ENCODE results near the gene TESPA1. TPM values are rescaled to one million over a fixed set of nuclear protein-coding genes. Genes with fewer than 3 reads are reported as not detected.

The TESPA1 gene
- total and polyA plus RNA-seq, 12 donors, result 0.14 to 1.4 (median 0.59) TPM

DNA sequence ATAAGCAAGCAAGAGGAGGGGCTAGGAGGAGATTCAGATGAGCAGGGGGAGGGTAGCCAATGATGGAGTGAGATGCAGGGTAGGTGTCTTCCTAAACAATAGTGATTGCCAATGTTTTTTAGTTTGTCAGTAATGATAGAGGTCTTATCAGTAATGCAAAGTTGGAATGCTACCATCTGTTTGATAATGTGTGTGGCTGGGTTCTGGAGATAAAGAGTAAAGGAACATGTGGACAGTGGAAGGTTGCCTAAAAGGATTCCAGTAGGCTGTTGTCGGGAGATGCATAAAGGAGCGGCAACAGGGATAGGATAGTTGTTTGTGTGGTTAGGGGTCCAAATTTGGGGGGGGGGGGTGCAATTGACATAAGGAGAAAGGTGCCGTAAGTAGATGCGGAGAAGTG is 52.5 kb downstream of the TESPA1 start:
- H3K9me3 ChIP-seq, result peaks cover 0 to 26% (median 6%) of the 10 kb centered on the region in 11 donors
- no peak for DNase-seq
- no peaks in the 10 kb centered on the region for H3K36me3 ChIP-seq
- TF ChIP-seq, protein P1, sequence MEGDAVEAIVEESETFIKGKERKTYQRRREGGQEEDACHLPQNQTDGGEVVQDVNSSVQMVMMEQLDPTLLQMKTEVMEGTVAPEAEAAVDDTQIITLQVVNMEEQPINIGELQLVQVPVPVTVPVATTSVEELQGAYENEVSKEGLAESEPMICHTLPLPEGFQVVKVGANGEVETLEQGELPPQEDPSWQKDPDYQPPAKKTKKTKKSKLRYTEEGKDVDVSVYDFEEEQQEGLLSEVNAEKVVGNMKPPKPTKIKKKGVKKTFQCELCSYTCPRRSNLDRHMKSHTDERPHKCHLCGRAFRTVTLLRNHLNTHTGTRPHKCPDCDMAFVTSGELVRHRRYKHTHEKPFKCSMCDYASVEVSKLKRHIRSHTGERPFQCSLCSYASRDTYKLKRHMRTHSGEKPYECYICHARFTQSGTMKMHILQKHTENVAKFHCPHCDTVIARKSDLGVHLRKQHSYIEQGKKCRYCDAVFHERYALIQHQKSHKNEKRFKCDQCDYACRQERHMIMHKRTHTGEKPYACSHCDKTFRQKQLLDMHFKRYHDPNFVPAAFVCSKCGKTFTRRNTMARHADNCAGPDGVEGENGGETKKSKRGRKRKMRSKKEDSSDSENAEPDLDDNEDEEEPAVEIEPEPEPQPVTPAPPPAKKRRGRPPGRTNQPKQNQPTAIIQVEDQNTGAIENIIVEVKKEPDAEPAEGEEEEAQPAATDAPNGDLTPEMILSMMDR (IDR thresholded peaks at IDR 0.05), result no peak
- peaks cover 0 to 44% (median 0%) of the 10 kb centered on the region in 9 donors for H3K4me1 ChIP-seq
- no peak overlapping the region for H3K4me3 ChIP-seq
- 91 to 93% methylated on average over 4 of the region's 4 CpGs for WGBS, 2 donors
- no peak overlapping the region for H3K27ac ChIP-seq
- no peaks in the 10 kb centered on the region for H3K27me3 ChIP-seq
- intact Hi-C loops (cut with DNase I), result no loop called here
- no peak for ATAC-seq

DNA sequence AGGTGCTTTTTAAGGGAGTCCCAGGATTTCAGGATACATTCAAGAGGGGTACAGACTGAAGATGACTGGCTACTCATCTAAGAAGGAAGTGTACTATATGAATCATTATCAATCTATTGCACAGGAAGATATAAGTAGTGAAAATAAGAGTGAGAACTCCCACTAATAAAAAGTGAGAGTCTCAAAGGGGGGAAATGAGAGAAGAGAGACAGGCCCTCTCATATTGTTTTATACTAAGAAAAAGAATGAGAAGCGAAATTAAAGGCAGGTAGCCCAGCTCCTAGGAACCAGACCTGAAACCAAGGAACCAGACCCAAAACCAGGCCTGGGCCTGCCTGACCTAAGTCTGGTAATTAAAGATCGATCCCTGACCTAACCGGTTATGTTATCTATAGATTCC is 54.6 kb downstream of the TESPA1 start:
- no peaks in the 10 kb centered on the region for H3K27me3 ChIP-seq
- TF ChIP-seq, protein P1 (IDR thresholded peaks at IDR 0.05), result no peak
- peaks cover 0 to 24% (median 0%) of the 10 kb centered on the region in 9 donors for H3K4me1 ChIP-seq
- WGBS, 2 donors, result 64 to 70% methylated on average over 3 of the region's 3 CpGs
- peaks cover 0 to 26% (median 6%) of the 10 kb centered on the region in 11 donors for H3K9me3 ChIP-seq
- no peak for ATAC-seq
- DNase-seq, result no peak
- intact Hi-C loops (cut with DNase I), result no loop called here
- H3K27ac ChIP-seq, result no peak overlapping the region
- H3K36me3 ChIP-seq, result no peaks in the 10 kb centered on the region
- H3K4me3 ChIP-seq, result no peak overlapping the region

DNA sequence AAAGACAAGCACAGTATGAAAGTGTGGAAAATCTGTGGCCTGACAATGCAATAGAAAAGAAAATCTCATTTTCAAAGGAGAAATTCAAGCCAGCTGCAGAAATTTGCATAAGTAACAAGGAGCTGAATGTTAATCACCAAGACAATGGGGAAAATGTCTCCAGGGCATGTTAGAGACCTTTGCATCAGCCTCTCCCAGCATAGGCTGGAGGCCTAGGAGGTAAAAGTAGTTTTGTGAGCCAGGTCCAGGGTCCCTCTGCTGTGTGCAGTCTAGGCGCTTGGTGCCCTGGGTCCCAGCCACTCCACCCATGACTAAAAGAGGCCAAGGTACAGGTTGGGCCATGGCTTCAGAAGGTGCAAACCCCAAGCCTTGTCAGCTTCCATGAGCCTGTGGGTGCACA is 58.3 kb downstream of the TESPA1 start:
- DNase-seq, result no peak
- intact Hi-C loops (cut with DNase I), result no loop called here
- WGBS, 2 donors, result 87 to 96% methylated on average over 1 of the region's 1 CpG
- TF ChIP-seq, protein P1 (IDR thresholded peaks at IDR 0.05), result no peak
- no peak overlapping the region for H3K4me3 ChIP-seq
- H3K27ac ChIP-seq, result no peak overlapping the region
- peaks cover 0 to 23% (median 6%) of the 10 kb centered on the region in 11 donors for H3K9me3 ChIP-seq
- no peak for ATAC-seq
- H3K4me1 ChIP-seq, result no peaks in the 10 kb centered on the region
- H3K27me3 ChIP-seq, result peaks cover 0 to 4% (median 0%) of the 10 kb centered on the region in 7 donors
- no peaks in the 10 kb centered on the region for H3K36me3 ChIP-seq

DNA sequence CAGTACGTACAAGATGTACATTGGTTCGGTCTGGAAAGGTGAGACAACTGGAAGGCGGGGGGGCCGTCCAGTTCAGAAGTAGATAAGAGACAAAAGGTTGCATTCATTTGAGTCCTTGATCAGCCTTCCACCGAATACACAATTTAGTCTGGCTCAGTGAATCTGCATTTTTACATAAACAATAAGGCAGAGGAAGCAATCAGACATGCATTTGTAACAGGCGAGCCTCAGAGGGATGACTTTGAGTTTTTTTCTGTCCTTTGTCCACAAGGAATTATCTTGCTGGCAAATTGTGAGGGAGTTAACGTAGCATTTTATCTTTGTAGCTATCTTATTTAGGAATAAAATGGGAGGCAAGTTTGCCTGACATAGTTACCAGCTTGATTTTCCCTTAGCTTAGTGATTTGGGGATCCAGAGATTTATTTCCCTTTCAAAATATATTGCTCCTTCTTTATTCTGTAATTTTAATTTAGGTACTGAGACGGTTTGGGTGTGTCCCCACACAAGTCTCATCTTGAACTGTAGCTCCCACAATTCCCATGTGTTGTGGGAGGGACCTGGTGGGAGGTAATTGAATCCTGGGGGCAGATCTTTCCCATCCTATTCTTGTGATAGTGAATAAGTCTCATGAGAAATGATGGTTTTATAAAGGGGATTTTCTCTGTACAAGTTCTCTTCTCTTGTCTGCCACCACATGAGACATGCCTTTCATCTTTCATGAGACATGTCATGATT is 59.4 kb downstream of the TESPA1 start:
- 57% methylated on average over 8 of the region's 8 CpGs for WGBS, 2 donors
- Histone ChIP-seq H3K4me3 (no peak overlapping the region), H3K27ac (no peak overlapping the region), H3K27me3 (peaks cover 0 to 4% (median 0%) of the 10 kb centered on the region in 7 donors), H3K4me1 (no peaks in the 10 kb centered on the region), H3K9me3 (peaks cover 0 to 12% (median 3%) of the 10 kb centered on the region in 11 donors), H3K36me3 (no peaks in the 10 kb centered on the region)
- intact Hi-C loops (cut with DNase I), result no loop called here
- no peak for ATAC-seq
- TF ChIP-seq, protein P1 (IDR thresholded peaks at IDR 0.05), result no peak
- DNase-seq, result no peak

Measured in heart right ventricle (tissue), 16 donors.